HepG2 (cell line): ENCODE results near the gene DRAP1. TPM values are rescaled to one million over a fixed set of nuclear protein-coding genes. Genes with fewer than 3 reads are reported as not detected.

Experiments
- ATF4 ChIP-seq, 2 experiments: fragments of 450-650 bp in 1 of 2; sonication (generic) in 1 of 2; formaldehyde crosslinking; IDR thresholded peaks; 2 replicates each; pipeline versions ENCODE4 v1.5.0 to v1.8.0; 2020 to 2022; ENCODE audit warnings: mild to moderate bottlenecking in 1 of 2, missing genetic modification reagents in 1 of 2
- BHLHE40 ChIP-seq: IDR thresholded peaks from 2 replicates; pipeline ENCODE4 v1.6.1; 2011; ENCODE audit warnings: low read length, improper control_type of control experiment
- GABPB1 ChIP-seq: IDR thresholded peaks from 2 replicates; pipeline ENCODE4 v1.6.1; 2016; ENCODE audit warnings: mild to moderate bottlenecking, missing genetic modification reagents, moderate library complexity, missing compliant biosample characterization
- KMT2A ChIP-seq: sonication (generic); formaldehyde crosslinking; IDR thresholded peaks from 2 replicates; pipeline ENCODE4 v1.4.0; 2020; ENCODE audit warnings: missing genetic modification reagents
- NFYB ChIP-seq: sonication (generic); formaldehyde crosslinking; IDR thresholded peaks from 2 replicates; pipeline ENCODE4 v1.4.0; 2020; ENCODE audit warnings: missing genetic modification reagents
- REST ChIP-seq, 2 experiments: IDR thresholded peaks; 2 replicates each; pipeline ENCODE4 v1.6.1; 2011 to 2012; ENCODE audit warnings: low read length in 2 of 2, borderline replicate concordance in 1 of 2, low read depth in 1 of 2, mild to moderate bottlenecking in 1 of 2, moderate library complexity in 1 of 2
- SNAPC2 ChIP-seq: sonication (generic); formaldehyde crosslinking; IDR thresholded peaks from 2 replicates; pipeline ENCODE4 v1.8.1; 2022; ENCODE audit warnings: mild to moderate bottlenecking, missing genetic modification reagents
- TAF15 ChIP-seq: fragments of 200-400 bp; formaldehyde crosslinking; IDR thresholded peaks from one replicate; pipeline ENCODE4 v1.6.1; 2018; ENCODE audit warnings: mild to moderate bottlenecking, low read depth, low read length; ENCODE audit not compliant: poor library complexity, severe bottlenecking
- TRAFD1 ChIP-seq: sonication (generic); formaldehyde crosslinking; IDR thresholded peaks from 2 replicates; pipeline ENCODE4 v1.5.1; 2020; ENCODE audit warnings: missing genetic modification reagents, mild to moderate bottlenecking, borderline replicate concordance
- ZNF317 ChIP-seq: sonication (generic); formaldehyde crosslinking; IDR thresholded peaks from 2 replicates; pipeline ENCODE4 v1.5.0; 2020; ENCODE audit warnings: mild to moderate bottlenecking, missing genetic modification reagents
- ZNF331 ChIP-seq: sonication (generic); formaldehyde crosslinking; IDR thresholded peaks from 2 replicates; pipeline ENCODE4 v1.4.0; 2020; ENCODE audit warnings: missing genetic modification reagents
- ZNF430 ChIP-seq: sonication (generic); formaldehyde crosslinking; IDR thresholded peaks from 2 replicates; pipeline ENCODE4 v1.9.0; 2021; ENCODE audit warnings: mild to moderate bottlenecking, missing genetic modification reagents
- ZNF432 ChIP-seq: sonication (generic); formaldehyde crosslinking; IDR thresholded peaks from 2 replicates; pipeline ENCODE4 v1.5.0; 2020; ENCODE audit warnings: missing genetic modification reagents, mild to moderate bottlenecking, borderline replicate concordance
- ZNF556 ChIP-seq: sonication (generic); formaldehyde crosslinking; IDR thresholded peaks from 2 replicates; pipeline ENCODE4 v1.4.0; 2020; ENCODE audit warnings: mild to moderate bottlenecking, missing genetic modification reagents, borderline replicate concordance
- ZNF574 ChIP-seq: sonication (generic); formaldehyde crosslinking; IDR thresholded peaks from 2 replicates; pipeline ENCODE4 v1.4.0; 2020; ENCODE audit warnings: missing genetic modification reagents
- polyA plus RNA-seq, 8 experiments: library from polyadenylated mRNA; depleted of rRNA in 3 of 8; stranded (reverse) in 7 of 8; unstranded in 1 of 8; fragments of >200 nt; fragmentation: Illumina TruSeq in 4 of 8; extraction: Trizol in 4 of 8; gene quantifications; 2 replicates each; pipeline versions ENCODE4 v1.2.1 to v1.2.3, GENCODE V29; 2011 to 2016; ENCODE audit warnings: low read depth in 4 of 8, missing spikeins in 1 of 8, mixed read lengths in 1 of 8; ENCODE audit not compliant: insufficient read depth in 1 of 8
- total RNA-seq, 5 experiments: library from RNA; depleted of rRNA; stranded (reverse); fragments of >200 nt; fragmentation: Illumina TruSeq; extraction: Trizol; gene quantifications; 2 replicates each; pipeline ENCODE4 v1.2.3, GENCODE V29; 2016; ENCODE audit warnings: low read depth in 1 of 5

DRAP1 gene
- total and polyA plus RNA-seq, 2 of the 13 experiments (the other 11 are each of a cell fraction or from before 2014, with no cell fraction given), result 46.8 to 52.3 TPM

GRCh38 chr11:65890324-65891218 lies 28.7 kb upstream of the DRAP1 start, which contains the start of gene CCDC85B (continued):
- TF ChIP-seq ZNF574 (peak; percentile 80), BHLHE40 (peak; percentile 85), ZNF430 (CRISPR knock-in tag) (peak; percentile 79; the same call in 1 of the 2 replicates), REST (IDR thresholded peaks at IDR 0.05; ENCODE audit: borderline replicate concordance in 1 of 2, low read depth in 1 of 2, low read length in 2 of 2) (no peak; a peak in 1 of 4 replicates), SNAPC2 (peak; percentile 93), TRAFD1 (no peak), TAF15 (no peak), KMT2A (0 out of 2 replicates have a peak, but pooled peaks have one; percentile 32), ZNF317 (CRISPR knock-in tag) (no peak), GABPB1 (peak; percentile 68), NFYB (CRISPR knock-in tag) (peak; percentile 69), ZNF331 (CRISPR knock-in tag) (no peak; the same call in 1 of the 2 replicates), ZNF556 (CRISPR knock-in tag) (peak; percentile 41; the same call in 1 of the 2 replicates), ZNF432 (no peak), ATF4 (CRISPR knock-in tag; IDR thresholded peaks at IDR 0.05) (peak in 1 of 2 experiments; percentile 60; a peak in 1 of 4 replicates)
